Smooth muscle cell (in vitro differentiated cells): ENCODE data around the gene PRSS56. TPM values are rescaled to one million over a fixed set of nuclear protein-coding genes. Genes with fewer than 3 reads are reported as not detected.

Experiments
- DNase-seq: peaks from one replicate; lab custom pipeline; 2025; ENCODE audit not compliant: unreplicated experiment; lab: John Stamatoyannopoulos, UW
- H2AFZ ChIP-seq: fragments of 200-600 bp; sonication (generic); 2 replicates; pipeline ENCODE4 v1.6.0; 2016; ENCODE audit warnings: antibody characterized with exemption, low read depth, mild to moderate bottlenecking
- H3F3A ChIP-seq: fragments of 200-600 bp; sonication (generic); 2 replicates; pipeline ENCODE4 v1.6.0; 2017; ENCODE audit warnings: antibody characterized with exemption, low read depth
- H3K27ac ChIP-seq: fragments of 200-600 bp; sonication (generic); 2 replicates; pipeline ENCODE4 v1.5.1; 2016; ENCODE audit warnings: low read depth, mild to moderate bottlenecking
- H3K27me3 ChIP-seq: fragments of 200-600 bp; sonication (generic); 2 replicates; pipeline ENCODE4 v1.6.1; 2016; ENCODE audit warnings: low read depth, mild to moderate bottlenecking
- H3K36me3 ChIP-seq: fragments of 200-600 bp; sonication (generic); 2 replicates; pipeline ENCODE4 v1.5.1; 2016; ENCODE audit warnings: low read depth
- H3K4me1 ChIP-seq: fragments of 200-600 bp; sonication (generic); 2 replicates; pipeline ENCODE4 v1.5.1; 2016; ENCODE audit warnings: low read depth
- H3K4me2 ChIP-seq: fragments of 200-600 bp; sonication (generic); 2 replicates; pipeline ENCODE4 v1.6.0; 2016; ENCODE audit warnings: mild to moderate bottlenecking
- H3K4me3 ChIP-seq: fragments of 200-600 bp; sonication (generic); 2 replicates; pipeline ENCODE4 v1.5.1; 2016; ENCODE audit warnings: mild to moderate bottlenecking
- H3K79me2 ChIP-seq: fragments of 200-600 bp; sonication (generic); 2 replicates; pipeline ENCODE4 v1.6.0; 2016; ENCODE audit warnings: low read depth, mild to moderate bottlenecking
- H3K9ac ChIP-seq: fragments of 200-600 bp; sonication (generic); 2 replicates; pipeline ENCODE4 v1.6.0; 2016; ENCODE audit warnings: low read depth
- H3K9me3 ChIP-seq: fragments of 200-600 bp; sonication (generic); replicated peaks from 2 replicates; pipeline ENCODE4 v1.5.1; 2016; ENCODE audit warnings: low read depth
- H4K20me1 ChIP-seq: fragments of 200-600 bp; sonication (generic); 2 replicates; pipeline ENCODE4 v1.6.0; 2016; ENCODE audit warnings: low read depth
- WGBS: methylation state at CpG from one replicate; pipeline ENCODE4 v1.1.7; 2016; ENCODE audit warnings: low lambda C conversion rate; 5-methylcytosine and 5-hydroxymethylcytosine counted together
- polyA plus RNA-seq: library from polyadenylated mRNA; unstranded; fragments of >200 nt; fragmentation: Nextera tagmentation; extraction: Ambion mirVana; gene quantifications from 2 replicates; pipeline ENCODE4 v1.2.1, GENCODE V29; 2016
- total RNA-seq: library from RNA; depleted of rRNA; stranded (reverse); fragments of >200 nt; gene quantifications from 2 replicates; pipeline ENCODE4 v1.2.3, GENCODE V29; 2014
- TF ChIP-seq, protein P1 (sequence below): fragments of 200-600 bp; sonication (generic); IDR thresholded peaks from 2 replicates; pipeline ENCODE4 v1.5.1; 2017; ENCODE audit warnings: borderline replicate concordance, mild to moderate bottlenecking, antibody characterized with exemption; ENCODE audit not compliant: insufficient read depth, poor library complexity, severe bottlenecking

Gene PRSS56
- total and polyA plus RNA-seq, 2 experiments from 2014 or later, result not detected

DNA sequence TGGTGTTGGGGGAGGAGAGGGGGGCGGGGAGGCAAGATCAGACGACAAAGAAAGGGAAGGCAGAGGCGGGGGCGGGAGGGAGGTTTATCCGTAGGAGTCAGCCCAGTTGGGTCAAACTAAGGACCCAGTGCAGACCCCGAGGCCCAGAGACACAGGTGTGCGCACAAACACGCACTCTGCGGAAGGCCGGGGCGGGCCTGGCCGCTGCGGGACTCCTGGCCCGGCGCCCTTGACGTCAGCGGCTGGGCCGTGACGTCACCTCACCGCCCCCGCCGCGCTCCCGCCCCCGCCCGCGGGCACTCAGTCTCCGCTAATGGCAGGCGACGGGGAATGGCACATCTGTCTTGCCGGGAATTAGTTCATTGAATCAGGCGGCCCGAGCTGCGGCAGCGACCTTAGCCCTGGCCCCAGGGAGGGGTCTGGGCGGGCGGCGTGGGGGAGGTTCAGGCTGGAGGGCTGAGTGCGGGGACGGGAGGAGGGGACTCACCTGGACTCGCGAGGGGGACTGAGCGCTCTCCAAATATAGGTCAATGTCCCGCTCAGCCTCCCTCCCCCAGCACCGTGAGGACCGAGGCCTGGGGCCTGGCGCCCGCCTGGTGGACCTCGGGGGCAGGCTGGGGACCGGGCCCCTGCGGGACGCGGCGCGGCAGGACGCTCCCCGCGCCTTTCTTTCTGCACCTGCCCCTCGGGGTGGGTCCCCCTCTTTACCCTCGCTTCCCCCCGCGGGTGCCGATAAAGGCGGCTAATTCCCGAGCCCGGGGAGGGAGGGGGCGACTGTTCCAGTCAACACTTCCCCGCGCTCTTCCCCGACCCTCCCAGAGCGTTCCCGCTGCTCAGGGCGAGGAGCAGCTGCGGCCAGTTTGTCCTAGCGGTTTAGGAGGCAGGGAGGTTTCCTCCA lies 17.0 kb upstream of the PRSS56 start:
- Histone ChIP-seq H3K27me3 (peaks cover 59% of the 10 kb centered on the region), H3K9ac (no peak overlapping the region), H3K79me2 (no peaks in the 10 kb centered on the region), H3F3A (no peaks in the 10 kb centered on the region), H3K4me2 (peak overlapping the region; percentile 81), H3K4me1 (peaks cover 17% of the 10 kb centered on the region), H3K36me3 (no peaks in the 10 kb centered on the region), H3K27ac (no peak overlapping the region), H3K4me3 (peak overlapping the region; percentile 43), H4K20me1 (no peaks in the 10 kb centered on the region), H3K9me3 (no peaks in the 10 kb centered on the region), H2AFZ (peak overlapping the region; percentile 60)
- WGBS, result 1% methylated on average over 32 of the region's 75 CpGs
- DNase-seq, result peak; percentile 10
- TF ChIP-seq, protein P1, sequence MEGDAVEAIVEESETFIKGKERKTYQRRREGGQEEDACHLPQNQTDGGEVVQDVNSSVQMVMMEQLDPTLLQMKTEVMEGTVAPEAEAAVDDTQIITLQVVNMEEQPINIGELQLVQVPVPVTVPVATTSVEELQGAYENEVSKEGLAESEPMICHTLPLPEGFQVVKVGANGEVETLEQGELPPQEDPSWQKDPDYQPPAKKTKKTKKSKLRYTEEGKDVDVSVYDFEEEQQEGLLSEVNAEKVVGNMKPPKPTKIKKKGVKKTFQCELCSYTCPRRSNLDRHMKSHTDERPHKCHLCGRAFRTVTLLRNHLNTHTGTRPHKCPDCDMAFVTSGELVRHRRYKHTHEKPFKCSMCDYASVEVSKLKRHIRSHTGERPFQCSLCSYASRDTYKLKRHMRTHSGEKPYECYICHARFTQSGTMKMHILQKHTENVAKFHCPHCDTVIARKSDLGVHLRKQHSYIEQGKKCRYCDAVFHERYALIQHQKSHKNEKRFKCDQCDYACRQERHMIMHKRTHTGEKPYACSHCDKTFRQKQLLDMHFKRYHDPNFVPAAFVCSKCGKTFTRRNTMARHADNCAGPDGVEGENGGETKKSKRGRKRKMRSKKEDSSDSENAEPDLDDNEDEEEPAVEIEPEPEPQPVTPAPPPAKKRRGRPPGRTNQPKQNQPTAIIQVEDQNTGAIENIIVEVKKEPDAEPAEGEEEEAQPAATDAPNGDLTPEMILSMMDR, result no peak

- H3K36me3 ChIP-seq, result no peaks in the 10 kb centered on the region
- TF ChIP-seq, protein P1, result no peak
- H3K4me1 ChIP-seq, result peaks cover 17% of the 10 kb centered on the region
- DNase-seq, result no peak
- 34% methylated on average over 16 of the region's 16 CpGs for WGBS
- H3K27me3 ChIP-seq, result peaks cover 56% of the 10 kb centered on the region
- H3K9me3 ChIP-seq, result no peaks in the 10 kb centered on the region
- peak overlapping the region; percentile 43 for H3K4me3 ChIP-seq
- H2AFZ ChIP-seq, result peak overlapping the region; percentile 60
- peak overlapping the region; percentile 81 for H3K4me2 ChIP-seq
- no peaks in the 10 kb centered on the region for H4K20me1 ChIP-seq
- H3K9ac ChIP-seq, result no peak overlapping the region
- no peak overlapping the region for H3K27ac ChIP-seq
- H3F3A ChIP-seq, result no peaks in the 10 kb centered on the region
- no peaks in the 10 kb centered on the region for H3K79me2 ChIP-seq
Measured at GRCh38 chr2:232503809-232504323, 16.3 kb upstream of the PRSS56 start.

GRCh38 chr2:232504438-232504837 lies 15.8 kb upstream of the PRSS56 start:
- H3K79me2 ChIP-seq, result no peaks in the 10 kb centered on the region
- H3K4me2 ChIP-seq, result no peak overlapping the region
- no peaks in the 10 kb centered on the region for H3K36me3 ChIP-seq
- H3K4me1 ChIP-seq, result peaks cover 17% of the 10 kb centered on the region
- H3F3A ChIP-seq, result no peaks in the 10 kb centered on the region
- 67% methylated on average over 2 of the region's 2 CpGs for WGBS
- no peak overlapping the region for H2AFZ ChIP-seq
- H3K27me3 ChIP-seq, result peaks cover 56% of the 10 kb centered on the region
- H3K27ac ChIP-seq, result no peak overlapping the region
- no peak overlapping the region for H3K9ac ChIP-seq
- TF ChIP-seq, protein P1, result no peak
- H3K4me3 ChIP-seq, result no peak overlapping the region
- DNase-seq, result no peak
- H3K9me3 ChIP-seq, result no peaks in the 10 kb centered on the region
- no peaks in the 10 kb centered on the region for H4K20me1 ChIP-seq
